Body of pancreas (tissue), 4 donors: Measurements from ENCODE around the gene RPRD1A. TPM values are rescaled to one million over a fixed set of nuclear protein-coding genes. Genes with fewer than 3 reads are reported as not detected.
A peak's percentile ranks its signal among the peaks of the same experiment; 100 is the strongest.

Experiments used
- ATAC-seq: fragments of 150-250 bp; one replicate; pipeline ENCODE4 v1.9.1; 2016
- DNase-seq, 4 donors: peaks; one replicate each; pipeline ENCODE4 v3.0.0-alpha.2; 2019
- H3K27ac ChIP-seq, 4 donors: fragments of 200-600 bp; sonication (generic); 1 replicate in 3 of 4; 2 replicates in 1 of 4; pipeline versions ENCODE4 v1.5.1 to v1.6.1; 2016 to 2019; ENCODE audit warnings: mild to moderate bottlenecking in 1 of 4, mixed read lengths in 1 of 4, moderate library complexity in 1 of 4
- H3K27me3 ChIP-seq, 2 donors: fragments of 200-600 bp; sonication (generic); one replicate each; pipeline ENCODE4 v1.6.0; 2016; ENCODE audit warnings: mild to moderate bottlenecking in 1 of 2
- H3K36me3 ChIP-seq, 2 donors: fragments of 200-600 bp; sonication (generic); replicated peaks in 1 of 2; 2 replicates each; pipeline ENCODE4 v1.5.1; 2016; ENCODE audit warnings: low read depth in 2 of 2; ENCODE audit not compliant: insufficient read depth in 1 of 2
- H3K4me1 ChIP-seq: fragments of 200-600 bp; sonication (generic); one replicate; pipeline ENCODE4 v1.6.0; 2016
- H3K4me3 ChIP-seq, 2 donors: fragments of 200-600 bp; sonication (generic); 1 replicate in 1 of 2; 2 replicates in 1 of 2; pipeline ENCODE4 v1.5.1; 2016 to 2019
- H3K9me3 ChIP-seq, 3 donors: fragments of 200-600 bp; sonication (generic); 1 replicate in 2 of 3; 2 replicates in 1 of 3; pipeline ENCODE4 v1.5.1; 2016
- POLR2A ChIP-seq, 3 donors: fragments of 450-650 bp; IDR thresholded peaks; one replicate each; pipeline ENCODE4 v1.6.1; 2016; ENCODE audit warnings: antibody characterized with exemption in 3 of 3, mild to moderate bottlenecking in 2 of 3
- WGBS, 2 donors: methylation state at CpG; one replicate each; pipeline ENCODE4 v1.1.5; 2017; 5-methylcytosine and 5-hydroxymethylcytosine counted together
- intact Hi-C: fragments of 100-400 bp; cut with DNase I; formaldehyde crosslinking; loops from one replicate; pipeline ENCODE4 v1.15.1; 2023
- total RNA-seq, 2 donors: library from RNA; depleted of rRNA; stranded (reverse); fragments of >200 nt; gene quantifications; one replicate each; pipeline ENCODE4 v1.1.0, GENCODE V29; 2016
- TF ChIP-seq, protein P1 (sequence below), 7 experiments: fragments of 450-650 bp in 4 of 7; fragments of 200-600 bp in 3 of 7; sonication (generic) in 3 of 7; IDR thresholded peaks; one replicate each; pipeline ENCODE4 v1.5.1; 2016 to 2019; ENCODE audit warnings: antibody characterized with exemption in 7 of 7

The RPRD1A gene
- total RNA-seq, 2 donors from 2014 or later: 36.3 to 66.6 TPM

DNA sequence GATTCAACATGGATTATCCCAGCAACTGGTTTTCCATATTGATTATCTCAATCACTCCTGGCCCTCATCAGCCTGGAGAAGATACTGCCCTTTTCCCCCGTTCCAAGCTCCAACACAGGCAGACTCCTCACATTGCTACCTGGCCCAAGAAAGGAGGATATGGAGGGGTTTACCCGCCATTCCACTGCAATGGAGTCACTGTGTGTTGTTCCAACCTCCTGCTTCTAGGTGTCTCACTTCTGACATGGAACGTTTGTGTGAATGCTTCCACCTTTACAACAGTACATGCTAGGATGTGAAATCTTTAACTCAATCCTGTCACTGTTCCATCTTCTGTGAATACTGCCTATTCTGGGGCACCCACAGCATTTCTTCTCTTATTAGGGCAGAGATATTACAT, 58.1 kb downstream of the RPRD1A start:
- no peak overlapping the region for H3K27ac ChIP-seq
- H3K4me1 ChIP-seq: no peaks in the 10 kb centered on the region
- DNase-seq (no peak), ATAC-seq (no peak)
- intact Hi-C loops: no loop called here
- H3K36me3 ChIP-seq: no peaks in the 10 kb centered on the region
- WGBS, 2 donors: 74% methylated on average over 3 of the region's 3 CpGs
- H3K4me3 ChIP-seq: no peak overlapping the region
- no peaks in the 10 kb centered on the region for H3K27me3 ChIP-seq
- TF ChIP-seq, protein P1, sequence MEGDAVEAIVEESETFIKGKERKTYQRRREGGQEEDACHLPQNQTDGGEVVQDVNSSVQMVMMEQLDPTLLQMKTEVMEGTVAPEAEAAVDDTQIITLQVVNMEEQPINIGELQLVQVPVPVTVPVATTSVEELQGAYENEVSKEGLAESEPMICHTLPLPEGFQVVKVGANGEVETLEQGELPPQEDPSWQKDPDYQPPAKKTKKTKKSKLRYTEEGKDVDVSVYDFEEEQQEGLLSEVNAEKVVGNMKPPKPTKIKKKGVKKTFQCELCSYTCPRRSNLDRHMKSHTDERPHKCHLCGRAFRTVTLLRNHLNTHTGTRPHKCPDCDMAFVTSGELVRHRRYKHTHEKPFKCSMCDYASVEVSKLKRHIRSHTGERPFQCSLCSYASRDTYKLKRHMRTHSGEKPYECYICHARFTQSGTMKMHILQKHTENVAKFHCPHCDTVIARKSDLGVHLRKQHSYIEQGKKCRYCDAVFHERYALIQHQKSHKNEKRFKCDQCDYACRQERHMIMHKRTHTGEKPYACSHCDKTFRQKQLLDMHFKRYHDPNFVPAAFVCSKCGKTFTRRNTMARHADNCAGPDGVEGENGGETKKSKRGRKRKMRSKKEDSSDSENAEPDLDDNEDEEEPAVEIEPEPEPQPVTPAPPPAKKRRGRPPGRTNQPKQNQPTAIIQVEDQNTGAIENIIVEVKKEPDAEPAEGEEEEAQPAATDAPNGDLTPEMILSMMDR (IDR thresholded peaks at IDR 0.05): no peak
- TF ChIP-seq POLR2A (IDR thresholded peaks at IDR 0.05): no peak
- no peaks in the 10 kb centered on the region for H3K9me3 ChIP-seq

GRCh38 chr18:36006997-36007396, 60.4 kb downstream of the RPRD1A start:
- no peak overlapping the region for H3K27ac ChIP-seq
- DNase-seq (no peak), ATAC-seq (no peak)
- intact Hi-C loops: no loop called here
- no peaks in the 10 kb centered on the region for H3K27me3 ChIP-seq
- no peak for TF ChIP-seq POLR2A (IDR thresholded peaks at IDR 0.05)
- TF ChIP-seq, protein P1 (IDR thresholded peaks at IDR 0.05): no peak
- H3K9me3 ChIP-seq: no peaks in the 10 kb centered on the region
- 94 to 100% methylated on average over 2 of the region's 2 CpGs for WGBS, 2 donors
- H3K4me1 ChIP-seq: no peaks in the 10 kb centered on the region
- H3K36me3 ChIP-seq: no peaks in the 10 kb centered on the region
- H3K4me3 ChIP-seq: no peak overlapping the region

DNA sequence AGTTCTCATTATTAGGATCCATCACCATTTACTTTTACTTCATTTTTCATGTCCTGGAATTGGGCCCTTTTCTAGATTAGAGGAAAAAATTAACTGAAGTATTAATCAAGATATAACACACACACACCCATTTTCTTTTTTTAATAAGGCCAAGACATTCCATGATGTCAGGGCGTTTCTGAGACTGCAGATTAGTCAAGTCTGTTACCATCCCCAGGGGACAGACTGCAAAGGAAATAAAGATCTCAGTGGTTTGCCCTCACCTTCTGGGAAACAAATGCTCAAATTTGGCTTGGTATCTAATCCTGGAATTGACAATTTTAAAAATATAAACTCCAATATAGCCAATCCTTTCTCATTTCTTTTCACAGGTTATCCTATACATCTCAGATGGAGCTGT, 67.4 kb downstream of the RPRD1A start:
- Histone ChIP-seq H3K9me3 (no peaks in the 10 kb centered on the region), H3K4me3 (no peak overlapping the region), H3K27me3 (no peaks in the 10 kb centered on the region), H3K4me1 (no peaks in the 10 kb centered on the region), H3K36me3 (no peaks in the 10 kb centered on the region), H3K27ac (no peak overlapping the region)
- intact Hi-C loops: no loop called here
- DNase-seq (no peak), ATAC-seq (no peak)
- TF ChIP-seq POLR2A (IDR thresholded peaks at IDR 0.05): no peak
- TF ChIP-seq, protein P1 (IDR thresholded peaks at IDR 0.05): no peak
- 27 to 34% methylated on average over 1 of the region's 1 CpG for WGBS, 2 donors

GRCh38 chr18:35998967-35999366, 68.4 kb downstream of the RPRD1A start:
- no peak for TF ChIP-seq POLR2A (IDR thresholded peaks at IDR 0.05)
- TF ChIP-seq, protein P1 (IDR thresholded peaks at IDR 0.05): peak in 4 of 7 experiments; percentile 17 to 20 (median 18)
- WGBS, 2 donors: 44 to 74% methylated on average over 1 of the region's 1 CpG
- ATAC-seq (no peak), DNase-seq (no peak)
- no peaks in the 10 kb centered on the region for H3K36me3 ChIP-seq
- no peak overlapping the region for H3K27ac ChIP-seq
- no peaks in the 10 kb centered on the region for H3K9me3 ChIP-seq
- intact Hi-C loops: no loop called here
- H3K4me3 ChIP-seq: no peak overlapping the region
- H3K4me1 ChIP-seq: no peaks in the 10 kb centered on the region
- no peaks in the 10 kb centered on the region for H3K27me3 ChIP-seq

DNA sequence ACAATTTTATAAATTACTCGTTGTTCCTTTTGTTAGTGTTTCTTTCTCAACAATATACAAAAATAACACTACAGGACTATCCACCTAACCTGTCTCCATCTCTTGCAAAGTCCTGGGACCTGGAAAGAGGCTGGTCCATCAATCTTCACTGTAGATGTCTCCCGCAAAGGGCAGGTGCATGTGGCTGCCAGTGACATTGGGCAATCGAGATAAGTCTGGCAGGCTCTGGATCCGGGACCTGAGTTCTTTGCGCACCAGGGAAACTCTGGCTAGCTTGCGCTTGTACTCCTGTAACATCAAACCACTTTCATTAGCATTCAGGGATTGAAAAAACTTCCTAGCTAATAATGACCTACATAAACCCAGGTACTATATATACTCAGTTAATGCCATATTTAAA, 74.3 kb downstream of the RPRD1A start:
- 53 to 66% methylated on average over 6 of the region's 6 CpGs for WGBS, 2 donors
- Histone ChIP-seq H3K4me1 (no peaks in the 10 kb centered on the region), H3K27ac (no peak overlapping the region), H3K4me3 (no peak overlapping the region), H3K36me3 (peaks cover 0 to 2% of the 10 kb centered on the region in 2 donors), H3K9me3 (no peaks in the 10 kb centered on the region), H3K27me3 (no peaks in the 10 kb centered on the region)
- ATAC-seq: no peak
- TF ChIP-seq, protein P1 (IDR thresholded peaks at IDR 0.05): no peak
- no peak for TF ChIP-seq POLR2A (IDR thresholded peaks at IDR 0.05)
- intact Hi-C loops: no loop called here
- no peak for DNase-seq
